Endometrial microvascular endothelial cells (primary cell): ENCODE measurements around the gene CCL3. TPM values are rescaled to one million over a fixed set of nuclear protein-coding genes. Genes with fewer than 3 reads are reported as not detected.

Source experiments
- in situ Hi-C: cut with HindIII; loops from 2 replicates; pipeline ENCODE4 v1.10.0; 2017; ENCODE audit warnings: low sequenced_read_pairs, low pct_unique_long_range_greater_than_20kb; ENCODE audit errors: inconsistent ontology term
- total RNA-seq: library from RNA; depleted of rRNA; stranded (reverse); fragments of >200 nt; gene quantifications from one replicate; pipeline ENCODE4 v1.2.3, GENCODE V29; 2015; ENCODE audit errors: inconsistent ontology term

The CCL3 gene
- total RNA-seq, 1 donor from 2014 or later = not detected

GRCh38 chr17:36063786-36064541 lies 26.0 kb downstream of the CCL3 start, which contains the start of gene CCL18:
Gene CCL18 (plus strand): TSS chr17:36064272. CDS start chr17:36064343, 71 bp downstream.
- in situ Hi-C loops = no loop called here

- in situ Hi-C loops = no loop called here
These were observed 29.1 kb downstream of the CCL3 start for GRCh38 chr17:36060816-36061215.

GRCh38 chr17:36059406-36059805 lies 30.5 kb downstream of the CCL3 start:
- in situ Hi-C loops = no loop called here

DNA sequence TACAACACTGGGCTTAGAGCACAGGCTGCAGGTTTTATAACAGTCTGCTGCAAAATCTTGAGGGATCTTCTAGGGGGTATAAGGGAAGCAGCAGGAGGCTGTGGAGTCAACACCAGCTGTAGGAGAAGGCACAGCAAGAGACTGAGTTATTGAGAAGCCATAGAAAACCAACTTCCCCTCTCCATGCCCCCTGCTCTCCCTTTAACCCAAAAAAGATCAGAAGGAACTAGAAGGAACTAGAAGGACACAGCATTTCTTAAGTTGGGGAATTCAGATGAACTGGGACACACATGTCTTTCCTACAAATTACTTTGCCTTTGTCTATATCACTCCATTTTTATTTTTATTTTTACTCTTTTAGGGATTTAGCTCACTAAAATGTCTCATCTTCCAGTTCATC lies 32.0 kb downstream of the CCL3 start:
- in situ Hi-C loops = no loop called here

DNA sequence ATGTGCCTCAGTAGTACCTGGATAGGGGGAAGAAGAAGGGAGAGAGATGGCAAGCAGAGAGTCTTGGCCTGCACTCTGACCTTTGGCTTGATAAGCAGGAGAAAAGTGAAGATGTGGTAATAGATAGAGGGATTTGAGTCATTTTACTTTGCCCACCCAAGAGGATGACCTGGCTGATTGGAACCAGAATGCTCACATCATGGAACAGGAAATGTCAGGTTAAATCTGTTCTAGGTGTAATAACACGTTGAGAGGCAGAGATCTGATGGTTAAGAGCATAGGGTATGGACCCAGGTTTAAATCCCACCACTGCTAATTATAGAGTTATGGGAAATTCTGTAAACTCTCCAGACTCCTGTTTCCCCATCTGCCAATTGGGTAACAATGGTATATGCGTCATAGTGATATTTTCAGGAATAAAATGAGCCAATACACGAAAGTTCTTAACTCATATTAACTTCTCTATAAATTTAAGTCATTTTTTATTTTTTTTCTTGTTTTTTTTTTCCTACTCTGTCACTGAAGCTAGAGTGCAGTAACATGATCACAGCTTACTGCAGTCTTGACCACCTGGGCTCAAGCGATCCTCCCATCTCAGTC lies 33.9 kb downstream of the CCL3 start:
- in situ Hi-C loops = no loop called here

DNA sequence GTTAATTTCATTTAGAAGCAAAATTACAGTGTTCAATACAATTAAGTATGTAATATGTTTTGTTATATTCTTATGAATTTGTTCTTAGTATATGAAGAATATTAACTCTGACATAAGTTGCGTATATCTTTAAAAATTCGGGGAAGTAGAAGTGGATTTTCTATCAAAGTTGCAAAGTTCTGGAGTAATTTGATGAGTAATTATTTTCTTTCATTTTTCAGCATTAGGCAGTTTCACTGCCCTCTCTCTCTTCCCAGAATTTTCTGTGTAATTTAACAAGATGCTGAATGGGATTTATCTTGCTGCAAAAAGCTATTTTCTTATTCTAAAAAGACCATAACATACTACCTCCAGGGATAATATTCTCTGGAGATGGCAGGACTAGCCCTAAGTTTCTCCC lies 34.8 kb downstream of the CCL3 start:
- in situ Hi-C loops = no loop called here

GRCh38 chr17:36049643-36050042 lies 40.3 kb downstream of the CCL3 start:
- in situ Hi-C loops = no loop called here

- in situ Hi-C loops = no loop called here
These were observed 41.9 kb downstream of the CCL3 start for GRCh38 chr17:36048066-36048465.

Other genes with a start within 250 kb of the CCL3 start
- not detected for gene HEATR9, start 221.3 kb downstream of the CCL3 start, total RNA-seq
- gene CCL5, start 209.8 kb downstream of the CCL3 start, total RNA-seq = 0.46 TPM
- not detected for gene RDM1, start 159.4 kb downstream of the CCL3 start, total RNA-seq
- not detected for gene LYZL6, start 146.4 kb downstream of the CCL3 start, total RNA-seq
- not detected for gene CCL16, start 108.6 kb downstream of the CCL3 start, total RNA-seq
- gene CCL14, start 103.4 kb downstream of the CCL3 start, total RNA-seq = 0.93 TPM
- gene CCL15, start 88.6 kb downstream of the CCL3 start, total RNA-seq = not detected
- gene CCL23, start 72.2 kb downstream of the CCL3 start, total RNA-seq = not detected
- gene CCL18, start 25.9 kb downstream of the CCL3 start, total RNA-seq = not detected
- not detected for gene CCL4, start 13.7 kb upstream of the CCL3 start, total RNA-seq
- gene TBC1D3B, start 86.5 kb upstream of the CCL3 start, total RNA-seq = not detected
- not detected for gene CCL3L1, start 106.6 kb upstream of the CCL3 start, total RNA-seq
- gene CCL4L2, start 120.9 kb upstream of the CCL3 start, total RNA-seq = not detected
- gene TBC1D3I, start 174.4 kb upstream of the CCL3 start, total RNA-seq = not detected
- gene TBC1D3G, start 233.7 kb upstream of the CCL3 start, total RNA-seq = not detected